ENCODE measurements around the gene ACER1. TPM values are rescaled to one million over a fixed set of nuclear protein-coding genes. Genes with fewer than 3 reads are reported as not detected.
"Not testable (repeated sequence)": the region's sequence is repeated elsewhere in the genome, so short reads cannot be mapped to it uniquely, and the experiment has no call there.

Gene ACER1
- total RNA-seq, 3 donors from 2014 or later, result not detected

DNA sequence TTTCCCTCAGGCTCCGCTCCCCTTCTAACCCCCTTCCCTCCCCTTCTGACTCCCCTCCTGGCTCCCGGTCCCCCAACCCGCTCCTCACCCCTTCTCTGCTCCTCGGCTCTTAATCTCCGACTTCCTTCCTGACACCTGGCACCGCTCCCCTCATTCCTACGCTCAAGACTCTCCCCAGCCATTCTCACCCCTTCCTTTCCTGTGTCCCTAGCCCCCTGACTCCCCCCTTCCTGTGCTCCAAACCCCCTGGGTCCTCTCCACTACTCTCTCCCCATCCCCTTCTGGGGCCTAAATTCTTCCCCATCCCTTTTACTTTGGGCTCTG lies 28.6 kb upstream of the ACER1 start:
- H3K4me3 ChIP-seq, result peak overlapping the region; percentile 86
- ATAC-seq, result peak; percentile 26
- no peaks in the 10 kb centered on the region for H3K9me3 ChIP-seq
- intact Hi-C loops (cut with DNase I, micrococcal nuclease), result no loop called here
- peaks cover 7% of the 10 kb centered on the region for H3K4me1 ChIP-seq (ENCODE audit: low read depth)
- no peak for TF ChIP-seq CTCF (IDR thresholded peaks at IDR 0.05)
- no peaks in the 10 kb centered on the region for H3K36me3 ChIP-seq (ENCODE audit: low read depth)
- DNase-seq, result no peak

GRCh38 chr19:6360857-6361216 lies 27.4 kb upstream of the ACER1 start:
- H3K9me3 ChIP-seq; ATAC-seq; H3K36me3 ChIP-seq (ENCODE audit: low read depth); H3K4me1 ChIP-seq (ENCODE audit: low read depth); intact Hi-C loops (cut with DNase I, micrococcal nuclease): not testable (repeated sequence)
- peak overlapping the region; percentile 86 for H3K4me3 ChIP-seq
- DNase-seq, result peak in 1 of 3 donors; percentile 48

GRCh38 chr19:6360445-6360844 lies 27.0 kb upstream of the ACER1 start:
- intact Hi-C loops (cut with DNase I, micrococcal nuclease); H3K36me3 ChIP-seq (ENCODE audit: low read depth); H3K9me3 ChIP-seq; H3K4me1 ChIP-seq (ENCODE audit: low read depth); H3K4me3 ChIP-seq; DNase-seq; ATAC-seq: not testable (repeated sequence)

GRCh38 chr19:6359568-6360341 lies 26.3 kb upstream of the ACER1 start:
- Histone ChIP-seq H3K36me3 (ENCODE audit: low read depth) (no peaks in the 10 kb centered on the region), H3K4me1 (ENCODE audit: low read depth) (peaks cover 7% of the 10 kb centered on the region), H3K4me3 (no peak overlapping the region), H3K9me3 (no peaks in the 10 kb centered on the region)
- intact Hi-C loops (cut with DNase I, micrococcal nuclease), result no loop called here
- ATAC-seq (no peak), DNase-seq (no peak)
- TF ChIP-seq CTCF (IDR thresholded peaks at IDR 0.05), result no peak

GRCh38 chr19:6358003-6358402 lies 24.6 kb upstream of the ACER1 start:
- intact Hi-C loops (cut with DNase I, micrococcal nuclease), result no loop called here
- no peak overlapping the region for H3K4me3 ChIP-seq
- peaks cover 7% of the 10 kb centered on the region for H3K4me1 ChIP-seq (ENCODE audit: low read depth)
- TF ChIP-seq CTCF (IDR thresholded peaks at IDR 0.05), result no peak
- DNase-seq, result no peak
- no peaks in the 10 kb centered on the region for H3K9me3 ChIP-seq
- no peak for ATAC-seq
- no peaks in the 10 kb centered on the region for H3K36me3 ChIP-seq (ENCODE audit: low read depth)

GRCh38 chr19:6357174-6357573 lies 23.8 kb upstream of the ACER1 start:
- no peaks in the 10 kb centered on the region for H3K9me3 ChIP-seq
- no peaks in the 10 kb centered on the region for H3K36me3 ChIP-seq (ENCODE audit: low read depth)
- H3K4me1 ChIP-seq (ENCODE audit: low read depth), result peaks cover under 1% of the 10 kb centered on the region
- no peak for TF ChIP-seq CTCF (IDR thresholded peaks at IDR 0.05)
- no peak for DNase-seq
- intact Hi-C loops (cut with DNase I, micrococcal nuclease), result no loop called here
- ATAC-seq, result no peak
- no peak overlapping the region for H3K4me3 ChIP-seq

DNA sequence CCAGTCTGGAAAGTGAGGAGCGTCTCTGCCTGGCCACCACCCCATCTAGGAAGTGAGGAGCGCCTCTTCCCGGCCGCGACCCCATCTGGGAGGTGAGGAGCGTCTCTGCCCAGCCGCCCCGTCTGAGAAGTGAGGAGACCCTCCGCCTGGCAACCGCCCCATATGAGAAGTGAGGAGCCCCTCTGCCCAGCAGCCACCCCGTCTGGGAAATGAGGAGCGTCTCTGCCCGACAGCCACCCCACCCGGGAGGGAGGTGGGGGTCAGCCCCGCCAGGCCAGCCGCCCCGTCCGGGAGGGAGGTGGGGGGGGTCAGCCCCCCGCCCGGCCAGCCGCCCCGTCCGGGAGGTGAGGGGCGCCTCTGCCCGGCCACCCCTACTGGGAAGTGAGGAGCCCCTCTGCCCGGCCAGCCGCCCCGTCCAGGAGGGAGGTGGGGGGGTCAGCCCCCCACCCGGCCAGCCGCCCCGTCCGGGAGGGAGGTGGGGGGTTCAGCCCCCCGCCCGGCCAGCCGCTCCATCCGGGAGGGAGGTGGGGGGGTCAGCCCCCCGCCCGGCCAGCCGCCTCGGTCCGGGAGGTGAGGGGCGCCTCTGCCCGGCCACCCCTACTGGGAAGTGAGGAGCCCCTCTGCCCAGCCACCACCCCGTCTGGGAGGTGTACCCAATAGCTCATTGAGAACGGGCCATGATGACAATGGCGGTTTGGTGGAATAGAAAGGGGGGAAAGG lies 22.1 kb upstream of the ACER1 start:
- ATAC-seq; H3K9me3 ChIP-seq; DNase-seq; H3K4me1 ChIP-seq (ENCODE audit: low read depth); intact Hi-C loops (cut with DNase I, micrococcal nuclease); H3K4me3 ChIP-seq; H3K36me3 ChIP-seq (ENCODE audit: low read depth): not testable (repeated sequence)
